ENCODE data around the gene USP13.
"Not testable (repeated sequence)": the region's sequence is repeated elsewhere in the genome, so short reads cannot be mapped to it uniquely, and the experiment has no call there.

Gene USP13

GRCh38 chr3:179658606-179659005, 5.8 kb downstream of the USP13 start:
- DNase-seq, result no peak

- DNase-seq, result no peak
Observed at GRCh38 chr3:179660872-179661271, 8.0 kb downstream of the USP13 start.

DNA sequence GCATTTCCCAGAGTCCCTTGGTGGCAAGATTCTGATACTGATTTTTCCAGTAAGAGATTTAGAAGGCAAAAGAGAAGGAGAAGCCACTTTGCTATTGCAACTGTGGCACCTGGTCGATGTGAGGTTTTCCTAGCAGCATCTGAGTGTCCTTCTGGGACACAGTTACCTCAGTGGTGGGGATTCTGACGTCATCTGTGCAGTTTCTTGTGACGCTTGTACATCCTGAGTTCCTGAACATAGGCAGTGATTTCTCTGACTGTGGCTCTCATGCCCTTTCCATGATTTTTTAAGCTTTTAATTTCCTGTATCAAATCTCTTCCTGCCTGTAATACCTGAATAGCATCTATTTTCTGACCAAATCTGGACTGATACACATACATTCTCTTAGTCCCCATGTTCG, 8.9 kb downstream of the USP13 start:
- no peak for DNase-seq

GRCh38 chr3:179663093-179663492, 10.3 kb downstream of the USP13 start:
- no peak for DNase-seq

- DNase-seq, result no peak
Observed at GRCh38 chr3:179666030-179666429, 13.2 kb downstream of the USP13 start.

- peak; percentile 86 for DNase-seq
Observed at GRCh38 chr3:179666436-179667035, 13.7 kb downstream of the USP13 start.

GRCh38 chr3:179668429-179668828, 15.6 kb downstream of the USP13 start:
- DNase-seq, result no peak

GRCh38 chr3:179670311-179670710, 17.5 kb downstream of the USP13 start:
- no peak for DNase-seq

DNA sequence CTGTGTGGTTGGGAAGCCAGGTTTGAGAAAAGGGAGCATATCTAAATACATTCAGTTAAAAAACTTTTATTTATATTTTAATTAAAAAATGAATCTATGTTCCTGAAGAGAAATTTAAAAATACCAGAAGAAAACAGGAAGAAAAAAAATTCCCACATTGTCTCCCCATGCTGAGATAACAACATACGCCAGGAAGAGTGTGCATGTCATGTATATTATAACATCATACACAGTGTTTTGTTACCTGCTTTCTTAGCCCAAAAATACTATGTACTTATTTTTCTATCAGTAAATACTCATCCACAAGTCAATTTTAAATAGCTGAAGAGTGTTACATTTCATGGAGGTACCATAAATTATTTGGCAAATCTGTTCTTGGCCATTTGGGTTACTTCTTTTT, 18.5 kb downstream of the USP13 start:
- DNase-seq, result no peak

- no peak for DNase-seq
Observed at GRCh38 chr3:179671747-179672242, 19.0 kb downstream of the USP13 start.

- no peak for DNase-seq
Observed at GRCh38 chr3:179672918-179673317, 20.1 kb downstream of the USP13 start.

DNA sequence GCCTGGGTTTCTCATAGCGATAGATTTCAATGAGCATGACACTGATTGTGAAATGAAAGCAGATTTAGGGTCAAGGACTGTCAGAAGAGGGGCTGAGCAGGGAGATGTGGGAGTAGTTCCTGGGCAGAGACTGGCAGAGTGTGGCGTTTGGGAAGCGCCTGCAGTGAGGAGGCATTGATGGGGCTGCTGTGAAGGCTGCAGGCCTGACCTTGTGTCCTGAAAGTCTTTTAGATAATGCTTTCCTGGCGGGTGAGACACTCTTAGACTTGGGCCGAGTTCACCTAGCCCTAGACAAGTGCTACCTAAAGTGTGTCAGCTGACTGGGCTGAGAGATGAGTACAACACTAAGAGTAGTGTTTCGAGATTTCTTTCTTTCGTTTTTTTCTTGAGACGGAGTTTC, 20.7 kb downstream of the USP13 start:
- no peak for DNase-seq

DNA sequence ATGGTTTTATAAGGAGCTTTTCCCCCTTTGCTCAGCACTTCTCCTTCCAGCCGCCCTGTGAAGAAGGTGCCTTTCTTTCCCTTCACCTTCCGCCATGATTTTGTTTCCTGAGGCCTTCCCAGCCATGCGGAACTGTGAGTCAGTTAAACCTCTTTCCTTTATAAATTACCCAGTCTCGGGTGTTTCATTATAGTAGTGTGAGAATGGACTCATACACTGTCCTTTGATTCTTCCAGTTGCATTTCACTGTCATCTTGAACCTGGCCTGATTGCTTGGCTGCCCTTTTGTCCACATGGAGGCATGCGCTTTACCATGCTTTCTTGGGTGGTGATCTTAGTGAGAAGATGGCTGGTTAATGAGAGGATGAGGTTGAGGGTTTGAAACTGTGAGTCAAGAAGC, 23.2 kb downstream of the USP13 start:
- no peak for DNase-seq

DNA sequence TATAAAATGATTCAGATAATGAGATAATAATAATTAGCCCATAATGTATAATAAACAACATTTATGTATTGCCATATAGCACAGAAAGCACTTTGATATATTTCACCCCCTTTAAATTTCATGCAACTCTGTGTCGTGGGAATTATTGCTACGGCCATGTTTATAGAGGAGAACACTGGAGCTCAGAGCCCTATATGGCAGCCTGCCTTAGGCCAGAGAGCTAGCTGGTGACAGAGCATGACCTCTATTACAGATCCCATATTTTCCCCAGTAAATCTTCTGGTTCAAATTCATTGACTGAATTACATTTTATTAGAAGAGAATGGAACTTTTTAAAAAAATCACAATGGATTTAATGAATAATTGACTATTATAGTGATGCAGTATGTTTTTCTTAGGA, 25.0 kb downstream of the USP13 start:
- DNase-seq, result no peak

DNA sequence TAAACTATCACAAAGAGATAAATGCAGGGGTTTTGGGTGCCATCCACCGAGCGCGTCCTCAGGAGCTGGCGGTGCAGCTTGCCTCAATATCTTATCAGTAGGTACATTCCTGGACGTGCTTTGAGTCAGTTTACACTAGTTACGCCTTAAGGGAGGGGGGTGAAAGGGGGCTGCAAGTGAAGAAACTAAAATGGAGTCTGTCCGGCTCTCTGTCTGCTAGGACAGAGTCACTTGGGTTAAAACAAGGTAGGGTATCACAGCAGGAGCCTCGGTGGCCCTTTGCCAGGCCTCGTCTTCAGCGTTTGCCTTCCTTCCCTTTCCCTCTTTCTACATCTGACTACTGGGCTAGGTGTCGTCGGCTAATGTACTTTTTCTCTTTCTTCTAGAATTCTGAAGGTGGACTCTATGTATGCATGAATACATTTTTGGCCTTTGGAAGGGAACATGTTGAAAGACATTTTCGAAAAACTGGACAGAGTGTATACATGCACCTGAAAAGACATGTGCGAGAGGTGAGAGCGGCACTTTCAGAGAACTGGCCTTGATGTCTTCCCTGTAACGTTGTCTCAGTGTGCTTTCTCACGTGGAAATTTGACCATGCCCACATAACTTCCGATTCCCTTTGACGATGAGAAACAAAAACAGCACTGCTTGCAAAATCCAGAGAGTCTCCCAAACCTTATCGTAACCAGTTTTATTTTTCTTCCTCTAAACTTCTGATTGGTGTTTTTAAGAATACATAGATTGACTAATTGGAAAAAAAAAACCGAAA, 28.8 kb downstream of the USP13 start:
- DNase-seq, result no peak

DNA sequence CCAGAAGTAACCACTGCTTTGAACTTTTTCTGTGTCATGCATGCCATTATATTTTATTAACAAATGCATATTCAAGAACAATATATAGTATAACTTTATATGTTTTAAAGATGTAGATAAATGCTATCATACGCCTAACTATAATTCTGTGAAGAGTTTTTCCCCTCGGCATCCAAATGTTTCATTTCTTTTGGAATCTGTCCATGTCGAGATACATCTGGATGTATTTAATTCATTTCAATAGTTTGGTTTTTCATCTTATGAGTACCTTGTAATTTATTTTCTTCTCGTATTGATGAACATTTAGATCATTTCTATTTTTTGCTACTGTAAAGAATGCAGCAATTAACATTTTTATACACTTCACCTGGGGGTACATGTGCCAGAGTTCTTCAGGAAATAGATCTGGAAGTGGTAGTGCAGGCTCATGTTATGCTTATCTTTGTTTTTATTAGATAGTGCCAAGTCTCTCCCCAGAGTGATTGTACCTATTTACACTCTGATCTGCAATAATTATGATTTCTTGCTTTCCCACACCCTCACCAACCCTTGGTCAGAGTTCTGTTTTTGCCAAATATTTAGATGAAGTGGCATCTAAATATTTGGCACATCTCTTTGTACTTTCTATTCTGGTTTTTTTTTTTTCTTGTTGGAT, 29.7 kb downstream of the USP13 start:
- DNase-seq, result no peak

DNA sequence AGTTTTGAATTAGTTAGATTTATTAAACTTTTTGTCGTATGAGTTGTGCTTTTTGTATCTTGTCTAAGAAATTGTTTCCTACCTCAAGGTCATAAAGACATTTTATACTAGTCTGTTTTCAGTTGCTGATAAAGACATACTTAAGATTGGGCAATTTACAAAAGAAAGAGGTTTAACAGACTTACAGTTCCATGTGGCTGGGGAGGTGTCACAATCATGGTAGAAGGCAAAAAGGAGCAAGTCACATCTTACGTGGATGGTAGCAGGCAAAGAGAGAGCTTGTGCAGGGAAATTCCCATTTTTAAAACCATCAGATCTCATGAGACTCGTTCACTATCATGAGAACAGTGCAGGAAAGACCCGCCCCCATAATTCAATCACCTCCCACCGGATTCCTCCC, 30.4 kb downstream of the USP13 start:
- not testable (repeated sequence) for DNase-seq

DNA sequence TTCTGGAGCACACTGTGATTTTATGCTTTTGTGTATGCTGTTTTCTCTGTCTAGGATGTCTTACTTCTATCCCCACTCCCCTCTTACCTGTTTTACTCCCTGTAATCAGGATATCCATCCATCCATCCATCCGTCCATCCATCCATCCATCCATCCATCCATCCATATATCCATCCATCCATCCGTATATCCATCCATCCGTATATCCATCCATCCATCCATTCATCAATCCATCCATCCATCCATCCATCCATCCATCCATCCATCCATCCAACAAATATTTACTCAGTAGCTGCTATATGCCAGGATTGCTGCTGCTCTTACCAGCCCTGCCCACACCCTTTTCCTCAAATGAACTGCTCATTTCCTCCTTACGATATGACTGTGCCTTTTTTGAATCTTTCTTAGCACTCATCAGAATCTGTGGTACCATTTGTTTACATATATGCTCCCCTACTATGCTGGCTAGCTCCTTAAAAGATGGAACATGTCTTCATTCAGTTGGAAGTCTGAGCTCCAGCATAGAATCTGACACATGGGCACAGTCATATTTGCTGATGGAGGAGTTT, 35.2 kb downstream of the USP13 start:
- no peak for DNase-seq

GRCh38 chr3:179688850-179689249, 36.0 kb downstream of the USP13 start:
- no peak for DNase-seq

DNA sequence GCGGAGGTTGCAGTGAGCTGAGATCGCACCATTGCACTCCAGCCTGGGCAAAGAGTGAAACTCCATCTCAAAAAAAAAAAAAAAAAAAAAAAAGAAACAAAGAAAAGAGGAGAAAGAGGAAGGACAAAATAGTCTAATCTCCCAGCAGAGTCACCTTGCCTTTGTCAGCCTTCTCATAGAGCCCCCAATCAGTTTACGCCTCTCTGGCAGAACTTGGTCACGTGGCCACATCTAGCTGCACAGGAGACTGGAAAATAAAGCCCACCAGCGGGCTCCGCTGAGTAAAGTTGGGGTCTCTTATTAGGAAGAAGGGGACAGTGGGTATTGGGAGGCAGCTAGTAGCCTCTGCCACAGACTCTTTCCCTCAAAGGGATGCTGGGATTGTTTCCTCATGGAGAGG, 41.9 kb downstream of the USP13 start:
- no peak for DNase-seq

DNA sequence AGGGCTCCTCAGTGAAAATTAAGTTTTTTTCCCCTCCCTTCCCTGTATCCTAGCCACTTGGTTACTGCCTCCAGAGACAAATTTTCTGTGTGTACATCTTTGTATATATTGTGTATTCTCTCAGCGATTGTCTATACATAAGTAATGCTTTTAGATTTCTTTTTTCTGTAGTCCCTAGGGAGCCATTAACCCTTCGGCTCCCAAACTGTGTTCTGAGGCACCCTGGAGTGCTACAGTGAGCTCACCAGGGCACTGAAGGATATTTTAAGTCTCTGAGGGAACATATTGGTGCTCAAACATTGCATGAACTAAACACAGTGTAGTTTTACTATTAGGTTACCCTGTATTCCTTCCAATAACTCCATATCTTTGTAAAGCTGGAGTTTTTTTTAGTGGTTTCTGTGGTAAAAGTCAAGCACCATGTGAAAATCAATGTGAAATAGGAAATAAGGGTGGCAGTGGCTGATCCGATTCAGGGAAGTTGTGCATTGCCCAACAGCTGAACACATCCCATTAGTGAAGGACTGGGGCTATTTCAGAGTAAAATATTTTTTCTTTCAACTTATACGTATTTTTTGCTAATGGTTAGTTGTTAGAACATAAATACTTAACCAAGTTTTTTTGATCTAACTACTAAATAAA, 43.0 kb downstream of the USP13 start:
- no peak for DNase-seq

DNA sequence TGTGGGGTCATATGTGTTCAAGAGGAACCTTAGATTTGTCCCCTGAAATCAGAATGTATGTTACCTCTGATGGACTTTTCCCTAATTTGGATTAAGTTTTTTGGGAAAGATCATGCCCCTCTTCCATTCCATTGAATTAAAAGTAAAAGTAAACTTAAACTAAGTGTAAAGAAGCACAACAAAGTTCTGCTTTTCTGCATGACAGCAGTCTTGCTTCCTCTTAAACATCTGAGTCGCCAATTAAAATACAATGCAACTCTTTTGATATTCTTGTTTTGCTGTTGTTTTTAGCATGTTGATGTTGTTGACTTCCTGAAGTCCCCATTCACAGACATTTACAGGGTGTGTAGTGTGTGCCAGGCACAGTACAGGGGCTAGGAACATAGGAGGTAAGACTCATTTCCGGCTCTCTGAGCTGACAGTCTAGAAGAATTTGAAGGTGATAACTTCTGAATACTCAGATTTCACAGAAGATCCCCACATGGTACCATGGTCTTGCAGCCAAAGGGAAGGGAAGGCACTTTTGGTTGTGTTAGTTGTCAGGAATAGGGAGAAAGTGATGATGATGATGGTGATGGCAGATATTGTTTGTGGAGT, 45.0 kb downstream of the USP13 start:
- no peak for DNase-seq

DNA sequence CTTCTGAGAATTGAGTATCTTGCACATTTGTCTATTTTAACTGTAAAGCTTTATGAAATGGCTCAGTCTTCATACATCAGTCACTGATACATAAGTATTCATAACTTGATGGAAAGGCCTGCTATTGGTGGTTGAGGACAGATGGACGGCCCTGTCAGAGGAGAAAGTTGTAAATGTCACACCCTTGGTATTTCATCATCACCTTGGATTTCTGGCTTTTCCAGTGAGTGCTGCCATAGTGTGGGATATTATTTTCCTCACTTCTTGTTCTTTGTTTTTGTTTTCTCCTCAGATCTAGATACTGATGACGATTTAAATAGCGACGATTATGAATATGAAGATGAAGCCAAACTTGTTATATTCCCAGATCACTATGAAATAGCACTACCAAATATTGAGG, 47.9 kb downstream of the USP13 start:
- DNase-seq, result no peak

Data from NCI-H345 (cell line).